Stomach smooth muscle (tissue), 2 donors: ENCODE results near the gene ACAA2.

Source experiments
- H3K27ac ChIP-seq: one replicate; pipeline ENCODE4 v1.7.0; 2013; ENCODE audit warnings: mild to moderate bottlenecking, low read length, inconsistent platforms
- H3K27me3 ChIP-seq, 2 donors: one replicate each; pipeline ENCODE4 v1.7.0; 2013; ENCODE audit warnings: low read length in 2 of 2; ENCODE audit not compliant: insufficient read depth in 2 of 2, control insufficient read depth in 1 of 2
- H3K36me3 ChIP-seq, 2 donors: one replicate each; pipeline ENCODE4 v1.7.0; 2013; ENCODE audit warnings: low read length in 2 of 2; ENCODE audit not compliant: control insufficient read depth in 2 of 2, insufficient read depth in 2 of 2
- H3K4me1 ChIP-seq: one replicate; pipeline ENCODE4 v1.7.0; 2013; ENCODE audit warnings: low read length; ENCODE audit not compliant: control insufficient read depth, insufficient read depth
- H3K4me3 ChIP-seq, 2 donors: one replicate each; pipeline ENCODE4 v1.7.0; 2013; ENCODE audit warnings: low read length in 2 of 2
- H3K9ac ChIP-seq, 2 donors: one replicate each; pipeline ENCODE4 v1.7.0; 2013; ENCODE audit warnings: low read length in 2 of 2, mild to moderate bottlenecking in 1 of 2
- H3K9me3 ChIP-seq, 2 donors: one replicate each; pipeline ENCODE4 v1.7.0; 2013; ENCODE audit warnings: low read length in 2 of 2; ENCODE audit not compliant: control insufficient read depth in 2 of 2
- donor health status: healthy.
- donor health status: Pancreatic carcinoma.

ACAA2 gene

DNA sequence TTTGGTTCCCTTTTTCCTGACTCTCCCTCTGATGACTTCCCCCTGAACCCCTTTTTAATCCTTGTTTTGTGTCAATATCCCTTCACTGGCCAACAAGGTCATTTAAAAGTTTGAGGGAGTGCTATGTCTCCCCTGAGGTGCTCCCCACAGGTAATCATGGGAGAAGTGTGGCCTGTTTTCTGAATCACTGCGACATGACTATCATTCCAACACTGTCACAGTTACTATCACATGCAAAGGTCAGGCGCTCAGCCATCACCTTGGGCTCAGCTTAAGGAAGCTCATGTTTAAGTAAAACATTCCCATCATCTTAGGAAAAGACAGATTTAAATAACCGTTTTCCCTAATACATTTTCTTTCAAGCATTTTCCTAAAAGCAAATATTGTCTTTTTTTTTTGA, 20.9 kb upstream of the ACAA2 start:
- no peak overlapping the region for H3K9ac ChIP-seq
- no peak overlapping the region for H3K27ac ChIP-seq
- no peaks in the 10 kb centered on the region for H3K27me3 ChIP-seq
- no peak overlapping the region for H3K4me3 ChIP-seq
- no peaks in the 10 kb centered on the region for H3K4me1 ChIP-seq
- peaks cover 0 to 2% of the 10 kb centered on the region in 2 donors for H3K36me3 ChIP-seq
- no peaks in the 10 kb centered on the region for H3K9me3 ChIP-seq

DNA sequence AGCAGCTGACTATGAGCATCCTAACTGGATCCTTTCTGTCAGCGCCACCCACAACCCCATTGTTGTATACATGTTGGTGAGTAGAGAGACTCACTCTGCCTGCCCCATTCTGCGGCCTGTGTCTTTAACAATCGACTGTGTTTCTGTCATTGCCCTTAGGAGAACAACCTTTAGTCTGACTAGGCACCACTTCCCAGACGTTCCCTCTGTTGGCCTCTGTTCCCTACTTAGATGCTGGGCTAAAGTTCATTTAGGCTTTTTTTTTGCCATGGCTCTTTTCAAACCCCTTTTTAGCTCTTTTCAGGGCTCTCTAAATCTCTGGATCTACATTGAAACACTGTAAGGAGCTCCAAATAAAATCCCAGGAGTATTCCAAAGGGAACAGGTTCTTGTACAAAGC, 20.5 kb upstream of the ACAA2 start:
- no peak overlapping the region for H3K27ac ChIP-seq
- no peaks in the 10 kb centered on the region for H3K36me3 ChIP-seq
- no peak overlapping the region for H3K9ac ChIP-seq
- H3K9me3 ChIP-seq, result no peaks in the 10 kb centered on the region
- no peaks in the 10 kb centered on the region for H3K4me1 ChIP-seq
- H3K4me3 ChIP-seq, result no peak overlapping the region
- no peaks in the 10 kb centered on the region for H3K27me3 ChIP-seq

GRCh38 chr18:49832221-49832647, 18.9 kb upstream of the ACAA2 start:
- Histone ChIP-seq H3K36me3 (no peaks in the 10 kb centered on the region), H3K9me3 (peaks cover 0 to 2% of the 10 kb centered on the region in 2 donors), H3K27me3 (no peaks in the 10 kb centered on the region), H3K4me3 (no peak overlapping the region), H3K27ac (no peak overlapping the region), H3K9ac (no peak overlapping the region), H3K4me1 (no peaks in the 10 kb centered on the region)

DNA sequence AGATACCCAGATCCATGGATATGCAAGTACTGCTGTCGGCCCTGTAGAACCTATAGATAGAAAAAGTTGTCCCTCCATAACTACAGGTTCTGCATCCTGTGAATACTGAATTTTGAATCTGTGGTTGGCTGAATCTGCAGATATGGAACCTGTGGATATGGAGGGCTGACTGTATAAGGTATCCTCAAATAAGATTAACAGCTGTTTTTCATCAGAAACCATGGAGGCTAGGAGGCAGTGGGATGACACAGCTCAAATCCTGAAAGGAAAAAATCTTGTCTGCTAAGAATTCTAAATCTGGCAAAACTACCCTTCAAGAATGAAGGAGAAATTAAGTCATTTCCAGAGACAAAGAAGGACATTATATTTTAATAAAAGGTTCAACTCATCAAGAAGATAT, 14.7 kb upstream of the ACAA2 start:
- Histone ChIP-seq H3K27me3 (no peaks in the 10 kb centered on the region), H3K9ac (no peak overlapping the region), H3K4me3 (no peak overlapping the region), H3K27ac (no peak overlapping the region), H3K9me3 (peaks cover 0 to 2% of the 10 kb centered on the region in 2 donors), H3K36me3 (no peaks in the 10 kb centered on the region), H3K4me1 (no peaks in the 10 kb centered on the region)

DNA sequence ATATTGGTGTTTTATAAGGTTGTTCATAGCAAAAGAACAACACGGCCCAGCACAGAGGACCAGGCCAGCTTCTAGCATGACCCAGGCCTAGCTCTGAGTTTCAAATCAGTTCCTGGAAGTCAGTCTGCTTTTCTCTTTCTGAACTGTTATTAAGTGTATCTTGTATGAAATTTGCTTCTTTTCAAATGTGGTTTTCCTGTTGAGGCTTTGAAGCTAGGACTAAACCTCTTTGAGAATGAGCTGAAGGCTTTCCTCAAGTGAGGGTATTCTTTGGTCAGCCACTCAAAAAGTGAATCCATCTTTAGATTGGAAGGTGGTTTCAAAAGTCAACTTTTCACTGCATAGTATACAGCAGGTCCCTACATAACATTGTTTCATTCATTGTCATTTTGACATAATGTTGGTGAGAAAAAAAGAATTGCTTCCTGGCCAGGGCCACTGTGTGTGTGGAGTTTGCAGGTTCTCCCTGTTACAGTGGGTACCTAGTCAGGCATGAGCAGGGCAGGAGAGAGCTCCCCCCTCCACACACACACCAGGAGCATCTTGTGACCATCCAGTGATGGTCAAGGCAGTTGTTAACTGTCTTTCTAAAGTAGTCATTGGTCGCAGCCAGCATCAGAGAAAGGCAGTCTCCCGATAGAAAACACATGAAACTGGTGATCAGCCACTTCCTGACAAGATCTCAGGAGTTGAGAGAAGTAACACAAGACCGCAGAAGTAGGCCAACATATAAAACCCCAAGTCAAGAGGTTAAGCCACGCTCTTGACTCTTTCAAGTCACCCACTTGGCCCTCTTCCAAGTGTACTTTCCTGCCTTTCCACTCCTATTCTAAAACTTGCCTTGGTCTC, 6.7 kb upstream of the ACAA2 start:
- no peaks in the 10 kb centered on the region for H3K27me3 ChIP-seq
- H3K4me3 ChIP-seq, result no peak overlapping the region

GRCh38 chr18:49819071-49819662, 5.8 kb upstream of the ACAA2 start:
- Histone ChIP-seq H3K36me3 (peaks cover 0 to 6% of the 10 kb centered on the region in 2 donors), H3K9me3 (no peaks in the 10 kb centered on the region), H3K4me1 (no peaks in the 10 kb centered on the region), H3K27me3 (no peaks in the 10 kb centered on the region), H3K27ac (no peak overlapping the region), H3K9ac (no peak overlapping the region), H3K4me3 (no peak overlapping the region)

More for the DNA sequence above, 6.7 kb upstream of the ACAA2 start:
- Histone ChIP-seq H3K27ac (no peak overlapping the region), H3K9ac (no peak overlapping the region), H3K4me1 (no peaks in the 10 kb centered on the region), H3K36me3 (peaks cover 0 to 6% of the 10 kb centered on the region in 2 donors), H3K9me3 (no peaks in the 10 kb centered on the region)

DNA sequence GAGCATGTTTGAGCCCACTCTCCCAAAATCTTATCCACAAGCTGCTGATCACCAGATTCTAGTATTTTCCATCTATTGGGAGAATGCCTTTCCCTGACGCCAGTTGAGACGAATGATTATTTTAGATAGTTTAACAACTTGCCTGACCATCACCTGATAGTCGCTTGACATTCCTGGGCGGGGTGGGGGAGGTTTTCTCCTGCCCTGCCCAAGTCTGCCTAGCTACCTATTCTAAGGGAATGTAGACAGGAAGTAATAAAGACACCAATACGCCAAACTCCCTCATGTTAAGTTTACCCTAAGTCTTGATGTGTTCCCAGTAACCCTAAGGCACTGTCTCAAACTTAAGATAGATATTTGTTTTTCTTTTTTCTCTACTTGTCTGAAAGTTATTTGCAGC, 4.6 kb upstream of the ACAA2 start:
- no peaks in the 10 kb centered on the region for H3K9me3 ChIP-seq

DNA sequence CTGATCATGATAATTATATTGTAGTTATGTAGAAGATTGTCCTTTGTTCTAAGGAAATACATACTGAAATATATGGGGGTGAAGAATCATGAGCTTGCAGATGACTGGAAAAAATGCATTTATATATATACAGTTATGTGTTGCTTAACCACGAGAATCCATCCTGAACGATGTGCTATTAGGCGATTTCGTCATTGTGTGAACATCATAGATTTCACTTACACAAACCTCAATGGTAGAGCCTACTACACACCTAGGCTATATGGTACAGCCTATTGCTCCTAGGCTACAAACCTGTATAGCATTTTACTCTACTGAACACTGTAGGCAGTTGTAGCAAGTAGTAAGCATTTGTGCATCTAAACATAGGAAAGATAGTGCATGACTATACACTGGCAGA, 2.6 kb upstream of the ACAA2 start:
- Histone ChIP-seq H3K27me3 (no peaks in the 10 kb centered on the region), H3K4me1 (peaks cover 8% of the 10 kb centered on the region), H3K36me3 (peaks cover 0 to 6% of the 10 kb centered on the region in 2 donors), H3K27ac (no peak overlapping the region), H3K9ac (no peak overlapping the region), H3K9me3 (no peaks in the 10 kb centered on the region), H3K4me3 (no peak overlapping the region)

More for the DNA sequence above, 4.6 kb upstream of the ACAA2 start:
- H3K4me1 ChIP-seq, result peaks cover 4% of the 10 kb centered on the region
- H3K27me3 ChIP-seq, result no peaks in the 10 kb centered on the region
- peaks cover 0 to 6% of the 10 kb centered on the region in 2 donors for H3K36me3 ChIP-seq
- H3K27ac ChIP-seq, result no peak overlapping the region
- H3K9ac ChIP-seq, result no peak overlapping the region
- no peak overlapping the region for H3K4me3 ChIP-seq

GRCh38 chr18:49814147-49814499, 790 bp upstream of the ACAA2 start:
- H3K9ac ChIP-seq, result peak overlapping the region; percentile 89 to 95
- H3K36me3 ChIP-seq, result peaks cover 0 to 6% of the 10 kb centered on the region in 2 donors
- no peaks in the 10 kb centered on the region for H3K9me3 ChIP-seq
- H3K27ac ChIP-seq, result peak overlapping the region; percentile 97
- peak overlapping the region; percentile 93 to 94 for H3K4me3 ChIP-seq
- H3K4me1 ChIP-seq, result peaks cover 8% of the 10 kb centered on the region
- no peaks in the 10 kb centered on the region for H3K27me3 ChIP-seq

DNA sequence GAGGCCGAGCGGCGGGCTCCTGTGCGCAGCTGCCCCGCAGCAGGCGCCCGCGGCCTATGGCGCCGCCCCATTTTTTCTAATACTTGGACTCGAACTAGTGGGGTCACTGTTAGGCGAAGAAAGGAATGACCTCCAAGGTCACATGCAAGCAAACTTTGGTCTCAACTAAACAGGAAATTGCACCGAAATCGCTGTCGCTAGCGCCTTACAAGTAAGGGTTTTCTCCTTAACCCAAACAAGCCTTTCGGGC, 339 bp downstream of the ACAA2 start:
- H3K27ac ChIP-seq, result peak overlapping the region; percentile 97
- H3K4me1 ChIP-seq, result peaks cover 8% of the 10 kb centered on the region
- H3K27me3 ChIP-seq, result no peaks in the 10 kb centered on the region
- H3K9me3 ChIP-seq, result peaks cover 0 to 3% of the 10 kb centered on the region in 2 donors
- H3K9ac ChIP-seq, result peak overlapping the region; percentile 94 to 95
- H3K4me3 ChIP-seq, result peak overlapping the region; percentile 93 to 95
- H3K36me3 ChIP-seq, result peaks cover 0 to 3% of the 10 kb centered on the region in 2 donors
